PFSK-1 (cell line): ENCODE measurements around the gene CTNNA1.

Source experiments
- POLR2AphosphoS5 ChIP-seq: IDR thresholded peaks from 2 replicates; pipeline ENCODE4 v1.6.1; 2012; ENCODE audit warnings: low read depth, mild to moderate bottlenecking, control low read depth, low read length, moderate library complexity
- TF ChIP-seq, protein P1 (sequence below), 2 experiments: IDR thresholded peaks; 2 replicates each; pipeline versions ENCODE4 v1.6.1 to v1.8.0; 2011 to 2012; ENCODE audit warnings: low read depth in 2 of 2, low read length in 2 of 2, control low read depth in 1 of 2, inconsistent platforms in 1 of 2, mild to moderate bottlenecking in 1 of 2, moderate library complexity in 1 of 2; ENCODE audit not compliant: insufficient read depth in 1 of 2

DNA sequence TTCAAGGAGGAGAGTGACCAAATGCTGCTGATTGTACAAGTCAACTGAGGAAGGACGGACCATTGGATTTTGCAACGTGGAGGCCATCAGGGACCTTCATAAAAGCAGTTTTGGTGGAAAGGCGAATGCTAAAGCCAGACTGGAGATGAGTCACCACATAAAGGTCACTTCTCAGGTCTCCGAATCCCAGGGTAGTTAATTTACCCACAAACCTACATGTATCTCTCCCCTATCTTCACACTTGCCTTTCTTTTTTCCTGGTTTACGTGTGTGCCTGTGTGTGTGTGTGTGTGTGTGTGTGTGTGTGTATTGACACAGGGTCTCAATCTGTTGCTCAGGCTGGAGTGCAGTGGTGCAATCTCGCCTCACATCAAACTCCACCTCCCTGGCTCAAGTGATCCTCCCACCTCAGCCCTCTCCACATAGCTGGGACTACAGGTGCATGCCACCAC, 4.6 kb upstream of the CTNNA1 start:
- TF ChIP-seq, protein P1, sequence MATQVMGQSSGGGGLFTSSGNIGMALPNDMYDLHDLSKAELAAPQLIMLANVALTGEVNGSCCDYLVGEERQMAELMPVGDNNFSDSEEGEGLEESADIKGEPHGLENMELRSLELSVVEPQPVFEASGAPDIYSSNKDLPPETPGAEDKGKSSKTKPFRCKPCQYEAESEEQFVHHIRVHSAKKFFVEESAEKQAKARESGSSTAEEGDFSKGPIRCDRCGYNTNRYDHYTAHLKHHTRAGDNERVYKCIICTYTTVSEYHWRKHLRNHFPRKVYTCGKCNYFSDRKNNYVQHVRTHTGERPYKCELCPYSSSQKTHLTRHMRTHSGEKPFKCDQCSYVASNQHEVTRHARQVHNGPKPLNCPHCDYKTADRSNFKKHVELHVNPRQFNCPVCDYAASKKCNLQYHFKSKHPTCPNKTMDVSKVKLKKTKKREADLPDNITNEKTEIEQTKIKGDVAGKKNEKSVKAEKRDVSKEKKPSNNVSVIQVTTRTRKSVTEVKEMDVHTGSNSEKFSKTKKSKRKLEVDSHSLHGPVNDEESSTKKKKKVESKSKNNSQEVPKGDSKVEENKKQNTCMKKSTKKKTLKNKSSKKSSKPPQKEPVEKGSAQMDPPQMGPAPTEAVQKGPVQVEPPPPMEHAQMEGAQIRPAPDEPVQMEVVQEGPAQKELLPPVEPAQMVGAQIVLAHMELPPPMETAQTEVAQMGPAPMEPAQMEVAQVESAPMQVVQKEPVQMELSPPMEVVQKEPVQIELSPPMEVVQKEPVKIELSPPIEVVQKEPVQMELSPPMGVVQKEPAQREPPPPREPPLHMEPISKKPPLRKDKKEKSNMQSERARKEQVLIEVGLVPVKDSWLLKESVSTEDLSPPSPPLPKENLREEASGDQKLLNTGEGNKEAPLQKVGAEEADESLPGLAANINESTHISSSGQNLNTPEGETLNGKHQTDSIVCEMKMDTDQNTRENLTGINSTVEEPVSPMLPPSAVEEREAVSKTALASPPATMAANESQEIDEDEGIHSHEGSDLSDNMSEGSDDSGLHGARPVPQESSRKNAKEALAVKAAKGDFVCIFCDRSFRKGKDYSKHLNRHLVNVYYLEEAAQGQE (IDR thresholded peaks at IDR 0.05; ENCODE audit: insufficient read depth in 1 of 2, low read depth in 2 of 2, low read length in 2 of 2) = no peak
- TF ChIP-seq POLR2AphosphoS5 = no peak
